Activated B cell treated with CpG ODN at 0.5 μM for 24 hours (primary cell): Measurements from ENCODE around the gene ODC1. TPM values are rescaled to one million over a fixed set of nuclear protein-coding genes. Genes with fewer than 3 reads are reported as not detected.

Experiments used
- ATAC-seq: fragments of 200-7000 bp; cut with Tn5 transposase; one replicate; pipeline ENCODE4 v1.10.0; 2021; ENCODE audit warnings: low read depth, mild to moderate bottlenecking, moderate library complexity
- CTCF ChIA-PET: fragments of 350-600 bp; sonication (Branson Sonifier 250); formaldehyde crosslinking; loops from one replicate; lab custom pipeline; 2021; ENCODE audit warnings: antibody characterized with exemption; lab: Charles Lee
- POLR2A ChIA-PET: fragments of 350-600 bp; sonication (Branson Sonifier 250); formaldehyde crosslinking; loops from one replicate; lab custom pipeline; 2021; ENCODE audit warnings: antibody characterized with exemption; lab: Charles Lee
- DNase-seq: peaks from one replicate; pipeline ENCODE4 v3.0.0; 2022
- H3K27ac Mint-ChIP-seq: one replicate; pipeline ENCODE4 v1.8.0; 2020; ENCODE audit warnings: mixed read lengths
- H3K27me3 Mint-ChIP-seq: one replicate; pipeline ENCODE4 v1.8.0; 2021; ENCODE audit warnings: mixed read lengths
- H3K36me3 Mint-ChIP-seq: one replicate; pipeline ENCODE4 v1.8.0; 2021; ENCODE audit warnings: low read depth, mixed read lengths
- H3K4me1 Mint-ChIP-seq: one replicate; pipeline ENCODE4 v1.8.0; 2021; ENCODE audit warnings: mixed read lengths
- H3K4me3 Mint-ChIP-seq: one replicate; pipeline ENCODE4 v1.8.0; 2020; ENCODE audit warnings: mild to moderate bottlenecking, mixed read lengths
- H3K9me3 Mint-ChIP-seq: one replicate; pipeline ENCODE4 v1.8.0; 2020; ENCODE audit warnings: mixed read lengths
- CTCF ChIP-seq: fragments of 200-600 bp; IDR thresholded peaks from one replicate; pipeline ENCODE4 v1.8.0; 2022; ENCODE audit warnings: antibody characterized with exemption, mild to moderate bottlenecking
- intact Hi-C: fragments of 100-400 bp; cut with micrococcal nuclease; formaldehyde crosslinking; loops from one replicate; pipeline ENCODE4 v1.15.1; 2024
- total RNA-seq: library from RNA; stranded (reverse); gene quantifications from 2 replicates; pipeline ENCODE4 v1.2.3, GENCODE V29; 2022

The ODC1 gene
- total RNA-seq, 1 donor from 2014 or later = 192 TPM

GRCh38 chr2:10413991-10414451, 34.1 kb downstream of the ODC1 start:
- ChIA-PET POLR2A (no interaction called here), CTCF (no interaction called here)
- no peak for TF ChIP-seq CTCF
- ATAC-seq (peak; percentile 14), DNase-seq (no peak)
- H3K27ac Mint-ChIP-seq = no peak overlapping the region
- peaks cover 59% of the 10 kb centered on the region for H3K4me1 Mint-ChIP-seq
- H3K36me3 Mint-ChIP-seq = peaks cover 3% of the 10 kb centered on the region
- intact Hi-C loops = no loop called here
- H3K4me3 Mint-ChIP-seq = no peak overlapping the region
- H3K27me3 Mint-ChIP-seq = no peaks in the 10 kb centered on the region
- H3K9me3 Mint-ChIP-seq = no peaks in the 10 kb centered on the region

DNA sequence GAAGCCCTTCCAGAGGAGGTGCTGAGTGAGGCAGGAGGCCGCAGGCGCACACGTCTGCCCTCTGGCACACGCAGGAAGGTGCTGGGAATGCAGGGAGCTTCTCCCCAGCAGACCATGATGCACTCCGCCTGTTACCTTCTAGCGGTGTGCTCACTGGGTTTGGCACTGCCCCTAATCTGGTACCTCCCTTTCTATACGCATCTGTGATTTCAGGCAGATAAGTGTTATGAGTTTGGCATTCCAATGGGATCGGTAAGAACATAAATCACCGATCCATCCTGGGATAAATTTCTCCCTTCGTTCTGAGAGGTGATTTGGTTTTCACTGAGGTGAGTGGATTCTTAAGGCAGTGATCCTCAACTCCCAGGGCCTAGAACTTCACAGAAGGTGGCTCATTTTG, 34.6 kb downstream of the ODC1 start:
- H3K9me3 Mint-ChIP-seq = no peaks in the 10 kb centered on the region
- peaks cover 3% of the 10 kb centered on the region for H3K36me3 Mint-ChIP-seq
- CTCF ChIA-PET = interaction anchor here (1.3 kb wide), 1 partner anchor 21 kb away, joined by 5 read pairs; no protein-coding TSS in a partner anchor
- peak overlapping the region; percentile 61 for H3K27ac Mint-ChIP-seq
- H3K27me3 Mint-ChIP-seq = no peaks in the 10 kb centered on the region
- peaks cover 61% of the 10 kb centered on the region for H3K4me1 Mint-ChIP-seq
- no peak for ATAC-seq
- intact Hi-C loops = no loop called here
- DNase-seq = no peak
- no peak overlapping the region for H3K4me3 Mint-ChIP-seq
- POLR2A ChIA-PET = interaction anchor here (0.6 kb wide), 1 partner anchor 17 kb away, joined by 4 read pairs; no protein-coding TSS in a partner anchor
- TF ChIP-seq CTCF = no peak

DNA sequence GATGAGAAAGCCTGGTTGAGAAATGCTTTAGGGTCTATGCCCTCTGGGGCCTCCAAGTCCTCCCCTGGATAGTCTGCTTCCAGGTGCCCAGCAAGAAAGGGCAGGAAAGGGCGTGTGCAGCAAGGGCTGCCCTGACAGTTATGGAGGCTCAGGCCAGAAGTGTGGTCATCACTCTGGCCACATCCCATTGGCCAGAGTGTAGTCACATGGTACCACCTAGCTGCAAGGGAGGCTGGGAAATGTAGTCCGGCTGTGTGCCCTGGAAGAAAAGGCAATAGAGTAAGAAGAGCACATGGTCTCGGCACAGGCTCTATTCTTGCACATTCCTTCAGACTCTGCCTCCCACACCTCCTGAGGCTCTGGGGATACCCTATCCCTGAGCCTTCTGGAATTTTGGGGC, 35.7 kb downstream of the ODC1 start:
- H3K4me1 Mint-ChIP-seq = peaks cover 68% of the 10 kb centered on the region
- no peak for ATAC-seq
- no peaks in the 10 kb centered on the region for H3K9me3 Mint-ChIP-seq
- ChIA-PET CTCF (interaction anchor here (0.7 to 5.7 kb wide), 4 partner anchors 22 to 287 kb away, joined by 3 to 82 read pairs (median 22); no protein-coding TSS in a partner anchor), POLR2A (no interaction called here)
- intact Hi-C loops = no loop called here
- DNase-seq = no peak
- no peak for TF ChIP-seq CTCF
- H3K4me3 Mint-ChIP-seq = no peak overlapping the region
- no peaks in the 10 kb centered on the region for H3K27me3 Mint-ChIP-seq
- H3K36me3 Mint-ChIP-seq = peaks cover 2% of the 10 kb centered on the region
- H3K27ac Mint-ChIP-seq = peak overlapping the region; percentile 46

GRCh38 chr2:10411557-10411956, 36.6 kb downstream of the ODC1 start:
- ATAC-seq = no peak
- H3K27me3 Mint-ChIP-seq = no peaks in the 10 kb centered on the region
- H3K9me3 Mint-ChIP-seq = no peaks in the 10 kb centered on the region
- POLR2A ChIA-PET = interaction anchor here (1.2 to 5.8 kb wide), 4 partner anchors 24 to 113 kb away, joined by 3 to 71 read pairs (median 37); partner anchors contain the start of genes HPCAL1 and ODC1
- intact Hi-C loops = loop anchor here (2.0 kb wide), 1 partner anchor 1337 kb away; no protein-coding TSS in a partner anchor
- peak overlapping the region; percentile 92 for H3K27ac Mint-ChIP-seq
- CTCF ChIA-PET = interaction anchor here (4.3 to 6.2 kb wide), 4 partner anchors 22 to 286 kb away, joined by 39 to 100 read pairs (median 88); partner anchors contain the start of gene HPCAL1
- no peak overlapping the region for H3K4me3 Mint-ChIP-seq
- TF ChIP-seq CTCF = no peak
- DNase-seq = no peak
- H3K36me3 Mint-ChIP-seq = peaks cover 3% of the 10 kb centered on the region
- H3K4me1 Mint-ChIP-seq = peaks cover 74% of the 10 kb centered on the region

GRCh38 chr2:10410823-10411437, 37.2 kb downstream of the ODC1 start:
- H3K4me3 Mint-ChIP-seq = peak overlapping the region; percentile 74
- CTCF ChIA-PET = interaction anchor here (1.6 to 6.2 kb wide), 6 partner anchors 22 to 286 kb away, joined by 9 to 100 read pairs (median 60); partner anchors contain the start of gene HPCAL1
- no peaks in the 10 kb centered on the region for H3K9me3 Mint-ChIP-seq
- no peak for TF ChIP-seq CTCF
- DNase-seq (no peak), ATAC-seq (no peak)
- peak overlapping the region; percentile 92 for H3K27ac Mint-ChIP-seq
- intact Hi-C loops = loop anchor here (1.0 to 2.0 kb wide), 4 partner anchors 36 to 1338 kb away; partner anchors contain the start of genes HPCAL1 and ODC1
- H3K4me1 Mint-ChIP-seq = peaks cover 74% of the 10 kb centered on the region
- POLR2A ChIA-PET = interaction anchor here (0.6 to 5.8 kb wide), 12 partner anchors 8 to 567 kb away, joined by 3 to 90 read pairs (median 9); partner anchors contain the start of genes HPCAL1 and ODC1
- H3K36me3 Mint-ChIP-seq = peaks cover 3% of the 10 kb centered on the region
- H3K27me3 Mint-ChIP-seq = no peaks in the 10 kb centered on the region
